RWPE2 (cell line): ENCODE measurements around the gene SLIT3.

Experiments
- ATAC-seq: fragments of 200-7000 bp; cut with Tn5 transposase; 3 replicates; pipeline ENCODE4 v1.9.1; 2021; ENCODE audit warnings: low read depth
- DNase-seq: peaks from one replicate; pipeline ENCODE4 v3.0.0-alpha.2; 2020; ENCODE audit warnings: low spot score
- H3K27ac ChIP-seq: fragments of 450-650 bp; 2 replicates; pipeline ENCODE4 v1.5.1; 2017; ENCODE audit warnings: mild to moderate bottlenecking; ENCODE audit not compliant: poor library complexity, severe bottlenecking
- H3K27me3 ChIP-seq: fragments of 250-450 bp; sonication (Bioruptor Pico); 2 replicates; pipeline ENCODE4 v1.5.1; 2021; ENCODE audit warnings: mild to moderate bottlenecking, moderate library complexity; ENCODE audit not compliant: insufficient read depth, poor library complexity, severe bottlenecking
- H3K36me3 ChIP-seq: fragments of 250-450 bp; sonication (Bioruptor Pico); 2 replicates; pipeline ENCODE4 v1.5.1; 2020; ENCODE audit warnings: low read depth, mild to moderate bottlenecking, moderate library complexity
- H3K4me1 ChIP-seq: fragments of 250-450 bp; sonication (Bioruptor Pico); 2 replicates; pipeline ENCODE4 v1.5.1; 2021; ENCODE audit warnings: mild to moderate bottlenecking, moderate library complexity; ENCODE audit not compliant: insufficient read depth, poor library complexity, severe bottlenecking
- H3K4me3 ChIP-seq: fragments of 250-450 bp; sonication (Bioruptor Pico); 2 replicates; pipeline ENCODE4 v1.5.1; 2021; ENCODE audit warnings: mild to moderate bottlenecking, moderate library complexity; ENCODE audit not compliant: severe bottlenecking
- H3K9me3 ChIP-seq: fragments of 250-450 bp; sonication (Bioruptor Pico); 2 replicates; pipeline ENCODE4 v1.5.1; 2021; ENCODE audit warnings: mild to moderate bottlenecking, moderate library complexity; ENCODE audit not compliant: severe bottlenecking
- TF ChIP-seq, protein P1 (sequence below): fragments of 450-650 bp; IDR thresholded peaks from one replicate; pipeline ENCODE4 v1.5.1; 2017; ENCODE audit warnings: mild to moderate bottlenecking, moderate library complexity; ENCODE audit not compliant: poor library complexity, severe bottlenecking

The SLIT3 gene

GRCh38 chr5:168740811-168741213 is 560.1 kb downstream of the SLIT3 start:
- TF ChIP-seq, protein P1, sequence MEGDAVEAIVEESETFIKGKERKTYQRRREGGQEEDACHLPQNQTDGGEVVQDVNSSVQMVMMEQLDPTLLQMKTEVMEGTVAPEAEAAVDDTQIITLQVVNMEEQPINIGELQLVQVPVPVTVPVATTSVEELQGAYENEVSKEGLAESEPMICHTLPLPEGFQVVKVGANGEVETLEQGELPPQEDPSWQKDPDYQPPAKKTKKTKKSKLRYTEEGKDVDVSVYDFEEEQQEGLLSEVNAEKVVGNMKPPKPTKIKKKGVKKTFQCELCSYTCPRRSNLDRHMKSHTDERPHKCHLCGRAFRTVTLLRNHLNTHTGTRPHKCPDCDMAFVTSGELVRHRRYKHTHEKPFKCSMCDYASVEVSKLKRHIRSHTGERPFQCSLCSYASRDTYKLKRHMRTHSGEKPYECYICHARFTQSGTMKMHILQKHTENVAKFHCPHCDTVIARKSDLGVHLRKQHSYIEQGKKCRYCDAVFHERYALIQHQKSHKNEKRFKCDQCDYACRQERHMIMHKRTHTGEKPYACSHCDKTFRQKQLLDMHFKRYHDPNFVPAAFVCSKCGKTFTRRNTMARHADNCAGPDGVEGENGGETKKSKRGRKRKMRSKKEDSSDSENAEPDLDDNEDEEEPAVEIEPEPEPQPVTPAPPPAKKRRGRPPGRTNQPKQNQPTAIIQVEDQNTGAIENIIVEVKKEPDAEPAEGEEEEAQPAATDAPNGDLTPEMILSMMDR: no peak
- no peak for ATAC-seq
- no peaks in the 10 kb centered on the region for H3K9me3 ChIP-seq

GRCh38 chr5:168740092-168740800 is 560.7 kb downstream of the SLIT3 start:
- H3K4me3 ChIP-seq: no peak overlapping the region
- H3K4me1 ChIP-seq: no peaks in the 10 kb centered on the region
- H3K36me3 ChIP-seq: no peaks in the 10 kb centered on the region
- peak; percentile 12 for DNase-seq
- TF ChIP-seq, protein P1: no peak
- no peaks in the 10 kb centered on the region for H3K27me3 ChIP-seq
- no peak for ATAC-seq
- no peak overlapping the region for H3K27ac ChIP-seq
- no peaks in the 10 kb centered on the region for H3K9me3 ChIP-seq

More at GRCh38 chr5:168740811-168741213, 560.1 kb downstream of the SLIT3 start:
- H3K27ac ChIP-seq: no peak overlapping the region
- H3K4me1 ChIP-seq: no peaks in the 10 kb centered on the region
- no peaks in the 10 kb centered on the region for H3K27me3 ChIP-seq
- peak; percentile 35 for DNase-seq
- H3K4me3 ChIP-seq: no peak overlapping the region
- H3K36me3 ChIP-seq: no peaks in the 10 kb centered on the region

DNA sequence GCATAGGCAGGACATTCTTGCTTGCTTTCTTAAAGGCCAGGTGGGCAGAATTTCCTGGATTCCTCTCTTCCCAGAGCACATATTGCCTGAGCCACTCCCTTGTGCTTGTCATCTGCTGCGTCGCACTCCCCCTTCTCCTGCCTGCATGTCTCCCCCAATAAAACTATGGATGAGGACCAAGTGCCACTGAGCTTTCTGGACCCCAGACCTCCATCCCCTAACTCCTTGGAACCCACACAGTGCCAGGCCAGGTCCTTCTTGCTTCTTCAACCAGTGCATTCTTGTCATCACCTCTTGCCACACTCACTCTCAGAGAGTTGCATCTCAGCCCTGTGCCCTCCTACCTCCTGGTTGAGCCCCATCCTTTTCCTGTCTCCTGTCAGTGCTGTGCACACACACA is 563.9 kb downstream of the SLIT3 start:
- ATAC-seq: no peak
- peak; percentile 30 for DNase-seq
- H3K27me3 ChIP-seq: no peaks in the 10 kb centered on the region
- H3K4me3 ChIP-seq: no peak overlapping the region
- no peak overlapping the region for H3K27ac ChIP-seq
- no peaks in the 10 kb centered on the region for H3K36me3 ChIP-seq
- no peaks in the 10 kb centered on the region for H3K9me3 ChIP-seq
- TF ChIP-seq, protein P1: no peak
- H3K4me1 ChIP-seq: no peaks in the 10 kb centered on the region

- Histone ChIP-seq H3K36me3 (no peaks in the 10 kb centered on the region), H3K27ac (no peak overlapping the region), H3K4me1 (no peaks in the 10 kb centered on the region), H3K4me3 (no peak overlapping the region), H3K9me3 (no peaks in the 10 kb centered on the region), H3K27me3 (no peaks in the 10 kb centered on the region)
- TF ChIP-seq, protein P1: no peak
- DNase-seq: no peak
- peak; percentile 12; the same call in 1 of the 3 replicates for ATAC-seq
Measured at GRCh38 chr5:168736281-168736831, 564.6 kb downstream of the SLIT3 start.
